Muscle layer of duodenum (tissue), 2 donors: ENCODE measurements around the gene TRIM7.

Experiments used
- H3K27ac ChIP-seq: one replicate; pipeline ENCODE4 v1.7.0; 2013; ENCODE audit warnings: mild to moderate bottlenecking, low read length
- H3K27me3 ChIP-seq: one replicate; pipeline ENCODE4 v1.7.0; 2013; ENCODE audit warnings: low read depth, mild to moderate bottlenecking, control low read depth, low read length
- H3K36me3 ChIP-seq, 2 donors: one replicate each; pipeline ENCODE4 v1.7.0; 2013; ENCODE audit warnings: low read length in 2 of 2, control low read depth in 1 of 2, mild to moderate bottlenecking in 1 of 2; ENCODE audit not compliant: insufficient read depth in 2 of 2, control insufficient read depth in 1 of 2
- H3K4me1 ChIP-seq, 2 donors: one replicate each; pipeline ENCODE4 v1.7.0; 2013; ENCODE audit warnings: low read length in 2 of 2, mild to moderate bottlenecking in 2 of 2, control low read depth in 1 of 2, moderate library complexity in 1 of 2; ENCODE audit not compliant: insufficient read depth in 2 of 2, control insufficient read depth in 1 of 2
- H3K4me3 ChIP-seq, 2 donors: one replicate each; pipeline ENCODE4 v1.7.0; 2013; ENCODE audit warnings: low read length in 2 of 2, low read depth in 1 of 2, mild to moderate bottlenecking in 1 of 2
- H3K9me3 ChIP-seq, 2 donors: one replicate each; pipeline ENCODE4 v1.7.0; 2013; ENCODE audit warnings: low read length in 2 of 2, control low read depth in 1 of 2, mild to moderate bottlenecking in 1 of 2; ENCODE audit not compliant: control insufficient read depth in 1 of 2
- donor health status: healthy.

Gene TRIM7

DNA sequence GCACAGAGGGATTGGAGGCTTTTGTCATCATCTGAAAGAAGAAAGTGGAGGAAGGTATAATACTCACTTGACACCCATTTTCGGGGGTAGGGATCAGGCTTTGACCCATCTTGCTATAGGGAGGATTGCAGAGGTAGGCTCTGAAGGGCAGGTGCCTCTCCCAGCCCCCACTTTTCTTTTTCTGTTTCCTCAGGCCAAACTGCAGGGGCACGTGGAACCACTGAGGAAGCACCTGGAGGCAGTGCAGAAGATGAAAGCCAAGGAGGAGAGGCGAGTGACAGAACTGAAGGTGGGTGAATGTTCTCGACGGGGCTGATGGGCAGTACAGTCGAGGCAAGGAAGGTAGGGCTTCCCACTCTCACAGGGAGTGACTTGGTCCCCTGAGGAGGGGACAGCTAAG, 25.6 kb upstream of the TRIM7 start:
- no peaks in the 10 kb centered on the region for H3K27me3 ChIP-seq
- H3K4me3 ChIP-seq: no peak overlapping the region
- no peak overlapping the region for H3K27ac ChIP-seq
- H3K36me3 ChIP-seq: peaks cover 36 to 45% of the 10 kb centered on the region in 2 donors
- peaks cover 0 to 2% of the 10 kb centered on the region in 2 donors for H3K4me1 ChIP-seq
- no peaks in the 10 kb centered on the region for H3K9me3 ChIP-seq

GRCh38 chr5:181229996-181230395, 25.0 kb upstream of the TRIM7 start:
- peaks cover 31 to 40% of the 10 kb centered on the region in 2 donors for H3K36me3 ChIP-seq
- H3K27me3 ChIP-seq: no peaks in the 10 kb centered on the region
- peaks cover 0 to 7% of the 10 kb centered on the region in 2 donors for H3K4me1 ChIP-seq
- H3K4me3 ChIP-seq: no peak overlapping the region
- H3K27ac ChIP-seq: no peak overlapping the region
- no peaks in the 10 kb centered on the region for H3K9me3 ChIP-seq

DNA sequence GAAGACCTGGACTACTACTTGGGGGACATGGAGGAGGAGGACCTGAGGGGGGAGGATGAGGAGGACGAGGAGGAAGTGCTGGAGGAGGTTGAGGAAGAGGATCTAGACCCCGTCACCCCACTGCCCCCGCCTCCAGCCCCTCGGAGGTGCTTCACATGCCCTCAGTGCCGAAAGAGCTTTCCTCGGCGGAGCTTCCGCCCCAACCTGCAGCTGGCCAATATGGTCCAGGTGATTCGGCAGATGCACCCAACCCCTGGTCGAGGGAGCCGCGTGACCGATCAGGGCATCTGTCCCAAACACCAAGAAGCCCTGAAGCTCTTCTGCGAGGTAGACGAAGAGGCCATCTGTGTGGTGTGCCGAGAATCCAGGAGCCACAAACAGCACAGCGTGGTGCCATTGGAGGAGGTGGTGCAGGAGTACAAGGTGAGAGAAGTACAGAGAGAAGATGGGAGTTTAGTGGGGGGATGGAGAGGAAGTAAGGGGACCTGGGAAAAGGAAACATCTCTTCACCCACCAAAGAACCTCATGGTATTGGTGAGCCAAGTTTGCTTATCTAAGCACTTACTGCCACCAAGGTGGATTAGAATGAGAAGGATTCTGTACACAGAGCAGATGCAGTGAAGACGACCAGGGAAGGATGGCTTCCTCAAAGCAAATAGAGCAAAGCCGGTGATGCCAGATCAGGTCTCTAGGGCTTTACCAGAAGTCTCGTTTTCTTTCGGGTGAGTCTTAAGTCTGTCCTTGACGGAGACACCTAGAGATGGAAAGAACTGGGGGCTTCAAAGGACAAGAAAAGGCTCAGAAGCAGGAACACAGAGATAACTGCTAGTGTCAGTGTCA, 19.6 kb upstream of the TRIM7 start:
- peak overlapping the region; percentile 67 to 86 for H3K4me3 ChIP-seq
- H3K36me3 ChIP-seq: peaks cover 0 to 6% of the 10 kb centered on the region in 2 donors
- H3K27ac ChIP-seq: peak overlapping the region; percentile 83
- H3K4me1 ChIP-seq: peaks cover 8 to 19% of the 10 kb centered on the region in 2 donors
- H3K9me3 ChIP-seq: no peaks in the 10 kb centered on the region
- H3K27me3 ChIP-seq: no peaks in the 10 kb centered on the region

- H3K36me3 ChIP-seq: peaks cover 0 to under 1% of the 10 kb centered on the region in 2 donors
- H3K27ac ChIP-seq: peak overlapping the region; percentile 83
- H3K27me3 ChIP-seq: no peaks in the 10 kb centered on the region
- peak overlapping the region; percentile 67 to 86 for H3K4me3 ChIP-seq
- no peaks in the 10 kb centered on the region for H3K9me3 ChIP-seq
- H3K4me1 ChIP-seq: peaks cover 8 to 19% of the 10 kb centered on the region in 2 donors
Observed at GRCh38 chr5:181223729-181224389, 18.9 kb upstream of the TRIM7 start.

DNA sequence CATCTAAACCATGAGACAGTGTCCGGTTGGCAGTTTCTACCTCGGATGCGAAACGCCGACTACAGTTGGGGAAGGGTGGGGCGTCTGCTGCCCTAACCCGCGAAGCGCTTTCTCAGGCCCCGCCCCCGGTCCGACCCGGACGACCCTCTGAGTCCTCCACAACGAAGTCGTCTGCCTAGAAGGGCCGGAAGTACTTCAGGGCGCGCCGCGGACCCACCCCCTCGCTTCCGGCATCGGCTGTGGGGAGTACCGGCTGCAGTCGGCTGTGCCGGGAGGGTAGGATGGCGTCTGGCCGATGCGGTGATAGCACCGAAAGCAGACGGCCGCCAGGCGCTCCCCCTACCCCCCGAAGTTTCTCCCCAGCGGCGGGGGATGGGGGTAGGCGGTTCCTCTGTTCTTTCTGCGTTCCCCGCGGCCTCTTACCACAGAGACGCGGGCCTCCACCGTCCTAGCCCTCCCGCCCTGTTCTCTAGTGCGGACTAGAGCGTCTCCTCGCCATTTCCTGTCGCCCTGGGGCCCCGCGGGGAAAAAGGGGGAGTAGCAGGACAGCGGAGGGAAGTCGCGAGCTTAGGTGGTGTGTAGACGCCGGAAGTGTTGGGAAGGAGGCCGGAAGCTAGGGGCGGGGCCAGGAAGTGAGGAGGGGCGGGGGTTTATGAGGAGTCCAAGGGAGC, 18.2 kb upstream of the TRIM7 start, which contains the start of gene TRIM41:
TRIM41 (plus strand) TSS at position 224 of the 671 bp plus-strand sequence. CDS start 719 bp downstream, outside the sequence.
- Histone ChIP-seq H3K27ac (peak within 1 kb of the TSS; percentile 83), H3K36me3 (no peaks in the 10 kb centered on the region), H3K4me1 (peaks cover 8 to 19% of the 10 kb centered on the region in 2 donors), H3K4me3 (peak within 1 kb of the TSS; percentile 67 to 86), H3K27me3 (no peaks in the 10 kb centered on the region), H3K9me3 (no peaks in the 10 kb centered on the region)

DNA sequence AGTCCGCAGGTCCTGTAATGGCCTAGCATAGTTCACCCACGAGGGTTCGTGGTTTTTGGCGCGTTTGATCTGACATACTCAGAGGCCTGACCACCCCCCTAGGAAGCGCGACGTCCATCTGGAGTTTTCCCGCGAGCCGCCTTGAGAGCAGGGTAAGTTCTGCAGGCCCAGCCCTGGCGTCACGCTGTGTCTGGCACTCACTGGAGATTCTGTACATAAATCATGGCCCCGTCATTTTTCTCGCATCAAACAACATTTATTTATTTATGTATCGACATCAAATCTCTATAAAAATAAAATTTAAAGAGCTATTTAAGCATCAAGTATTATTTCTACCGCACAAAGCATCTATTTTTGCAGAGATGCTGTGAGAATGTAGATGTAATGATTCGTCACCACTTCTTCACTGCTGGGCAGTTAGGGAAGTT, 17.6 kb upstream of the TRIM7 start:
- no peaks in the 10 kb centered on the region for H3K9me3 ChIP-seq
- H3K36me3 ChIP-seq: no peaks in the 10 kb centered on the region
- peak overlapping the region; percentile 83 for H3K27ac ChIP-seq
- H3K27me3 ChIP-seq: no peaks in the 10 kb centered on the region
- H3K4me1 ChIP-seq: peaks cover 12 to 19% of the 10 kb centered on the region in 2 donors
- peak overlapping the region; percentile 67 to 86 for H3K4me3 ChIP-seq

GRCh38 chr5:181221792-181222629, 17.0 kb upstream of the TRIM7 start:
- H3K27me3 ChIP-seq: no peaks in the 10 kb centered on the region
- no peaks in the 10 kb centered on the region for H3K9me3 ChIP-seq
- no peaks in the 10 kb centered on the region for H3K36me3 ChIP-seq
- peak overlapping the region; percentile 83 for H3K27ac ChIP-seq
- peaks cover 12 to 19% of the 10 kb centered on the region in 2 donors for H3K4me1 ChIP-seq
- H3K4me3 ChIP-seq: peak overlapping the region; percentile 67 to 86

GRCh38 chr5:181221105-181221791, 16.3 kb upstream of the TRIM7 start:
- Histone ChIP-seq H3K4me3 (peak overlapping the region; percentile 67 to 86), H3K4me1 (peaks cover 12 to 23% of the 10 kb centered on the region in 2 donors), H3K36me3 (no peaks in the 10 kb centered on the region), H3K9me3 (no peaks in the 10 kb centered on the region), H3K27me3 (no peaks in the 10 kb centered on the region), H3K27ac (peak overlapping the region; percentile 83)

DNA sequence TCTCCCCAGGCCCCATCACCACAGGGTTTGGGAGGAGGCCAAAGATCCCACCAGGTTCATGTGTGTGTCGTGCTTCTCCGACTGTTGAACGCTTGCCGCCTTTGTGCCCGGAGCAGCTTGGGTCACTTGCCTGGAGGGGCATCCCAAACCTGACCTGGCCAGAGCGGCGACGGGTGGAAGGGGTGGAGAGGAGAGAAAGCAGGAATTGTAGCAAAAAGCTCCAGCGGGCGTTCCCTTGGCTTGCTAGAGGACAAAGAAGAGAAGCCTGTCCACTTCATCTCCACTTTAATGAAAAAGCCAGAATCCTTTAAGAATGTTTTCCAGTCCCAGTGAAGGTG, 15.2 kb upstream of the TRIM7 start:
- no peaks in the 10 kb centered on the region for H3K27me3 ChIP-seq
- H3K36me3 ChIP-seq: no peaks in the 10 kb centered on the region
- H3K9me3 ChIP-seq: no peaks in the 10 kb centered on the region
- H3K4me3 ChIP-seq: no peak overlapping the region
- H3K27ac ChIP-seq: no peak overlapping the region
- H3K4me1 ChIP-seq: peaks cover 12 to 21% of the 10 kb centered on the region in 2 donors
